GM23248 (cell line): ENCODE data around the gene ZNF816.
"Not testable (repeated sequence)": the region's sequence is repeated elsewhere in the genome, so short reads cannot be mapped to it uniquely, and the experiment has no call there.

ENCODE experiments used
- EZH2 ChIP-seq: fragments of 200-600 bp; sonication (generic); IDR thresholded peaks from 2 replicates; pipeline ENCODE4 v1.6.1; 2018; ENCODE audit warnings: antibody characterized with exemption, mild to moderate bottlenecking; ENCODE audit not compliant: insufficient read depth, poor library complexity, severe bottlenecking
- EZH2phosphoT487 ChIP-seq: fragments of 200-600 bp; sonication (generic); IDR thresholded peaks from 2 replicates; pipeline ENCODE4 v1.6.1; 2018; ENCODE audit warnings: antibody characterized with exemption, moderate library complexity, mild to moderate bottlenecking, low read depth; ENCODE audit not compliant: insufficient read depth

- TF ChIP-seq EZH2phosphoT487, EZH2: not testable (repeated sequence)
These were observed 20.5 kb upstream of the ZNF816 start for GRCh38 chr19:52983167-52983566.
